Stromal cell of bone marrow (primary cell): ENCODE measurements around the gene LRRC1.

Source experiments
- DNase-seq: peaks from one replicate; pipeline ENCODE4 v3.0.0-alpha.2; 2012; ENCODE audit warnings: low read depth

Gene LRRC1

DNA sequence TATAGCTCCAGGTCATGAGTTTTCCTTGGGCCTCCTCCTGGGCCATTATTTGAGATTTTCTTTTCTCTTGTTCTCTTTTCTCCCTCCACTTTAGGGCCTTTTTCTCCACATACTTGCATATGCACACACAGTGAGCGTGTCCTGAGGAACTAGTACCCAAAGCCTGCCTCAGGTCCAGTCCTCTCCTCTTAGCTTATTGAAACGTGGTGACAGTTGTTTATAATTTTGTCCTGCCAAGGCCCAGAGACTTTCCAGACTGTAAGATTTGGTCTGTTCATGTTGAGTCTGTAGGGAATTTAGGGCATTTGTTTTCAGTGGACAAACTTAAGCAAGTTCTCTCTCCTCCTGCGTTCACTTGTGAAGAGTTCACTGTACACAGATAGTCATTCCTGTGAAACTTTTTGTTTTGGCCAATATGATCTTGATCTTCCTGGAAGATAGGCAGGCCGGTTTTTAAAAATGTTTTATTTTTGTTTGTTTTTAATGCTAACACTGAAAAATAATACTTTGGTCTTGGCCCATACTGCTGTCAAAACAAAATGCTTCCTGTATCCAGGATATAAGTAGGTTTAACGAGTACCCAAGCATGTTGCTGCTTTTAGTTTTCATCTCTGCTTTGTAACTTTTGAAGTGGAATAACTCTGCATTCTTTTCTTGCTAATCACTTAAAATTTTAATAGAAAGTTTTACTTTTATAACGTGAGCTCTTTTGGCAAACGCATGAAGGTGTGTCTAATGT is 20.7 kb downstream of the LRRC1 start:
- DNase-seq: no peak

DNA sequence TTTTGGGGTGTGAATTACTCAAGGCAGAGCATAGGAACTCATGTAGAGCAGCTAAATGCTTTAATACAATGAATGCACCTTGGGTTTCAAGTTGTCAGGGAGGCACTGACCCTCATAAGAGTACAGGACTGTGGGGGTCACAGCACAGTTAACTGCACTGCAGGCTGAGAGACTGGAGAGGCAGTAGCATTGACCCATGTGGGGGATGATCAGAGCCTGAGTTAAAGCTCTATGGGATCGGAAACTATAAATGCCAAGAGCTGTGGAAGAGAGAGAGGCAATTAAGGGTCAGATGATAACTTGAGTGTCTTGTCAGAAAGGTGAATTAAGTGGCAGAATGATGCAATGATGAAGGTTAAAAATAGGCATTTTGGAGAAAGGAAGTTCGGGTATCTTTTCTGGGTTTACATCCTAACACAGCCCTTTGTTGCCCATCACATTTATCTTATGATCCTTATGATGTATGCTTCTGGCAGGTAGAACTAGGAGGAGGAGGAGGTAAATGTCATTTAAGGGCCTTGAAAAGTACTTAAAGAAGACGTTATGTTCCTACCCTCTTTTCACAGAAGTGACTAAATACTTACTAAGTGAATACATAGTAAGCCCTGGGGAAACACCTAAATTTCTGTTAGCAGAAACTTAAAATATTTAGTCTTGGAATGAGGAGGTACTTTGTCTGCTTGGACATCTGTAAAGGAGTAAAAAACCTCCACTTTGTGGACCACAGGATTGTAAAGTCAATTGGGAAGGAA is 24.2 kb downstream of the LRRC1 start:
- DNase-seq: no peak

DNA sequence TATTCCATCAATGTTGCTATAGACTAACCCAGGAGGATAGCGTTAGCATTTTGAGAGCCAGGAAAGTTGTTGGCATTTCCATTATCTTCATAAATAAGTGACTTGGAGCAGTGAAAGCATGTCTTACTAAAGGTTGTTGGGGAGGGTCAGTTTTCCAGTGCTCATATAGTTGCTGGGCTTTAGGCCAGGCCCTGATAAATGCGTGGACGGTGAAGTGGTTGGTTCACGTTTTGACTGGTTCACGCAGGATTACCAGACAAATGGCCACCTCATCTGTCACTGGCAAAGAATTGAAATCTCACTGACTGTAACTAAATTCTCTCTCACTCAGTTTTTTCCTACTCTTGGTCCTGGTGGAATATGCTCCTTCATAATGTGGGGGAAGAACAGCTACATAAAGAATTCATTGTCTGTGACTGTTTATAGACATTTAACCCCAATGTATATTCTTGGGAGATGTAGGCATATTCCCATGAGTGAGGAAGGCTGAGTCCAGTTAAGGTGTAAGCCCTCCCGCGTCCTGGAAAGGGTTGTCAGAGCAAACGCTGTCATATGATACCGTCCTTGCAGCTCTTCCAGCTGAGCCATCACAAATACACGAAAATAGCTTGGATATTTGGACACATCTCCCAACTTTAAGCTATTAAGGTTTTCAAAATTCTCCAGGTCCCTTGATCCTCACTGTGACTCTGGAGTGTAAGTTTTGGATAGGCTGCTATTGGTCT is 27.8 kb downstream of the LRRC1 start:
- DNase-seq: no peak

DNA sequence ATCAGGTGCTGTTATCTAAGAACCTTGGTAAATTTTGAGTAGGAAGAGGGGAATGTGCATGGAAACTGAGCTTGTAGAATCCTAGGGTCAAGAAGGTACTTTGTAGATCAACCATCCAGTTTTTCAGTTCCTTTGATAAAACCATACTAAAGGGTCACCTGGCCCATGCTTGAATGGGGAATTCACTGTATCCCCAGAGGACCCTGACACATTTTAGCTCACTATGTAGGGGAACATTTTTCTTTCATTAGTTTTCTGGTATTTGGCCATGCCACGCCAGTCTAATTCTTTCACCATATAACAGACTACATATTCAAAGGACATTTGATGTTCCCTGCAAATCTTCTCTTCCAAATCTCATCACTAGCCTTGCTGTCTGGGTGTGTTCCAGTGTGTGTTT is 29.9 kb downstream of the LRRC1 start:
- DNase-seq: no peak

DNA sequence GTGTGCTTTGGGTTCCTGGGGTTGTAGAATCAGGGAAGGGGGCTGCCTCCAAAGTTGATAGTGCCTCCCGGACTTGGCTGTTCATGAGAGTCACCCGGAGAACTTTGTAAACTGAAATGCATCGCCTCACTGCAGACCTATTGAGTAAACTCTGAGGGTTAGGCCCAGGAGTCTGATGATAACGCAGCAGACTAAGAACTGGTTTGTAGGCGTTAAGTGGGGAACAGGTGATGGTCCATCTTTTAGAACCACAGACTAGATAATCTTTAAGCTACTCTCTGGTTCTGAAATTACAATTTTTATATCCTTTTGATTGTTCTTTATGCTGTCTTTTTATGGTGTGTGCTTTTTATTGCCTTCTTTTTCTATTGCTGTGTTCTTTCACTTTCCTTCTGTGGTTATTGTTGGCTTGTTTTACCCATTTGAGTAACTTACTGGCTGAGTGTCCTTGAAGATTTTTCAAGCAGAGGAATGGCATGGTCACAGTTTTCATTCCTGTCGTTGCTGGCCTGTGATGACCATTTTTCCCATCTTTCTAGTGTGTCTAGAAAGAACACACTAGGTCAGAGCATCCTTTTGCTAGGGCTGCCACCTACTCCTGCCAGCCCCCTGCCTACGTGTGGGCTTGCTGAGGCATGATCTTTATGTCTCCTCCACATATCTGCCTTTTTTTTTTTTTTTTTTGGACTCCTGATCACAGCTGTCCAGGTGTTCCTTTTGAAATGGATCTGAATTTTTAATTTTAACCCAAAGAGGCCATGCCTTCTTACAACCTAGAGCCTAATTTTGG is 30.9 kb downstream of the LRRC1 start:
- DNase-seq: peak; percentile 36

DNA sequence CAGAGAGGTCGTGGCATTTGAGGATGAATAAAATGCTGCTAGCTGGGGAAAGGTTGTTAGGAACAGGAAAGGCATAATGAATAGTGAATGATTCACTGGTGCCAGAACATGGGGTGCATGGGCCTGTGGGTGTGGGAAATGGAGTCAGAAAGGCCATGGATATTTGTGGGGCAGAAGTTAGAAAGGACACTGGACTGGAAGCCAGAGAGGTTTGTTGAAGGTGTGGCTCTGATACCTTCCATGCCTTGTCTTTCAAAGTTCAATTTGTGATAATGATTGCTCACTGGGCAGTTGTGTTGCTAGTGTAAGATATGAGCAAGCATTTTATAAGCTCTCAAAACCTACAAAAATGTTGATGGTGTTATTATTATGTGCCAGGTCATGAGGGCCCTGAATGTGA is 32.7 kb downstream of the LRRC1 start:
- no peak for DNase-seq

DNA sequence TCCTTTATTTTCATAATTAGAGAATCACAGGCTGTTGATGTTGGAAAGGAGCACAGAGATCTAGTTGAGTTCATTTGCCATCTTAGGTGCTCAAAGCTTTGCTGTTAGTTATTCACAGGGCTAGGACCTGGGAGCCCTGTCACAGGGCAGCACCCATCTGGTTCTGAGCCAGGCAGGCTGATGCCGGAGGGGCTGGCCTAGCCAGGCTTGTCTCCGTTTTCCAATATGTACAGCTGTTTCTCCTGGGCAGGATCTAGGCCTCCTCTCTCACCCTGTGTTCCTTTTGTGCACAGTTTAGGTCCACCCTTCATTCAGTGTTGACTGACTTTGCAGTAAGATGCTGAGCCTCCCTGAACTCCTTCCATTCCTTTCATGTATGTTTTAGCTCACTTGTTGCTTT is 33.4 kb downstream of the LRRC1 start:
- DNase-seq: no peak

DNA sequence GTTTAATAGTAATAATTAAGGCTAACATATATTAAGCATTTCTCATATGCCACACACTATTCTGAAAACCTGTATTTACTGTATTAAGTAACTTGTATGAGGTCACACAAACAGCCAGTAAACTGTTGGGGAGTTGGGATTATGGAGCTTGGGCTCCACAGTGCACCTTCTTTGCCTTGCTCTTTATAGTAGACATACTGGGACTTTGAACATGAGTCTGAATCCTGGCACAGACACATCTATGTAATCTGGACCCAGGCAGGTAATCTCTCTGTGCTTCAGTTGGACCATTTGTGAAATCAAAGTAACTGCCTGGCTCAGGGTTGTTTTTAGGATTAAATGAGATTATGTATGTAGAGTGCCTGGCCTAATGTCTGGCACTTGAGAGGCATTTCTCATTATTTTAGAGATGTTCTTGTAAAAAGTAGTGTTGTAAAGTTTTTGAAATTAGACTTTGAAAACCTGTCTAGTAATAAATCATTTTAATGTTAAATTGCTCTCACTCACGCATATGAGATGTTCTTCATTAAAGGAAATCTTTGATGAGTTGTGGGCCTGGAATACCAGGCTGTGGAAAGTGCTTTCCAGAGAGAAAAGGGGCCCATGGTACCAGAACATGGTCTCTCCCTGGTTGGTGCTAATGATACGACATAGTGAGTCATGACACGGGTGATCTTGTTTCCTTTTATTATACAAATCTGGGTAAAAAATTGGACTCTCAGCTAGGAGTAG is 34.3 kb downstream of the LRRC1 start:
- no peak for DNase-seq

DNA sequence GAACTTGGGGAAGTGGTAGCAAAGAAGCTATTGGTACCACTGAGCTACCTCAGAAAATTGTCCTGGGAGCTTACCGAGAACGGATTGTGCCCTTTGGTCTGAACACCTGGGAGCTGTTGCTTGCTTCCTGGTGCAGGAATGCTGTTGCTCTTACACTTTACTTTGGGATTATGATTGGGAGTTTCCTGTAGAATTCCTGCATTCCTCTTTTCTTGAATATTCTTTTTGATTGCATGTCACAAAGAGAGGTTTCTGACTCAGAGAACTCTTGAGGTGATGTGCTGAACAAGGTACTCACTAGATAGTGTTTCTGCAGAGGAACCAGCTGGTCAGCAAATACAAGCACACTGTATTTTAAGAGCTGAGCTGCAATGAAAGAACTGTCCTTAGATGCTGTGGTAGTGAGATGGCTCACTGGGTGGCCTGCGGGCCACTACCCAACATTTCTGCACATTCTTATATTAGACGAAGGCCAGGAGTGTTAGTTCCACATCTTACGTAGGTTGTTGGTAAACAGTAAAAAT is 35.0 kb downstream of the LRRC1 start:
- no peak for DNase-seq

DNA sequence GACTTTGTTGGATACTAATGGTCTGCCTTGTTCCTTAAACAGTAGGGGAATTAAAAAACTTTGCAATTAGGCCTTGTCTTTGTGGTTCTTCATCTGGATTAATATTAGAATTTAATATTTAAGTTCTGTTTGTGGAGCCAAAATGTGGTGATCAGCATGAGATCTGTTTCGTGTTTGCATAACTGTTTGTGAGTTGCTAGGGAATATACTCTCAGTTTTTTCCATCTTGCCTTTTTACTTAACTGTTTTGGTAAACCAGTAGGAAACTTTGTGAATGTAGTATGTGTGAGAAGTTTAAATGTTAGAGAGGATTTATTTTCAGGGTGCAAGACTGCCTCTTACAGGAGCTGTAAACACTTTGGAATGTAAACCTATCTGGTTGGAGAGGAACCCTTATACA is 35.6 kb downstream of the LRRC1 start:
- no peak for DNase-seq

DNA sequence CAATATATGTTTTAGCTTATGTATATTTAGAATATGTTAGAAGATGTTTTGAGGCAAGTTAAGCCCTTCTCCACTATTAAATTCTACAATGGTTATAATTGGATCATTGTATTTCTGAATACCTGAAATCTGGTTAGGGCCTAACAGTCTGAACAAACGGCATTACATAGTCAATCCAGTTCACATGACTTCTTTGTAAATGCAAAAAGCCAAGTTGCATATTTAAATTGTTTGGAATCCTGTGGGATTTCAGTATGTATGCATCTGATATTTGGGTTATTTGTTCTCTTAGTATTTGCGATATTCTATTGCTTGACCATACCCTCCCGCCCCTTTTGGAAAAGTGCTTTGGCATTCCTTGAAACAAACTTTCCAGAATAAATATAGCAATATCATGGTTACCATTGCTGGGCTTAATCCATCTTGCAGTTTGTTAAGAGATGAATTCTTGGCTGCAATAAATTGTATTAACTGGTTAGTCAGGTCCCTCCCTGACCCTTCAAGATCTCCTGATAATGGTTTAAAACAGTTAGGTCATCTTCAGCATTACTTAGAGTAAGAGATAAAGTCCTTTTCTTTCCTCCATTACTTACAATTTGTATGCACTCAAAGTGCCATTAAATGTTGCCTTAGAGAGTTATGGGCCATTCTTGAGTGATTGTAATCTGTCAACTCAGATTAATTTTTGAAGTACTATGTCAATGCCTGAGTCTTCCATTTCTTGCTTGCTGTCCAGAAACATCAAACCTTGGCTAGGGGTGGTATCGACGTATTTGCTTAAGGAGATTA is 36.5 kb downstream of the LRRC1 start:
- DNase-seq: no peak

DNA sequence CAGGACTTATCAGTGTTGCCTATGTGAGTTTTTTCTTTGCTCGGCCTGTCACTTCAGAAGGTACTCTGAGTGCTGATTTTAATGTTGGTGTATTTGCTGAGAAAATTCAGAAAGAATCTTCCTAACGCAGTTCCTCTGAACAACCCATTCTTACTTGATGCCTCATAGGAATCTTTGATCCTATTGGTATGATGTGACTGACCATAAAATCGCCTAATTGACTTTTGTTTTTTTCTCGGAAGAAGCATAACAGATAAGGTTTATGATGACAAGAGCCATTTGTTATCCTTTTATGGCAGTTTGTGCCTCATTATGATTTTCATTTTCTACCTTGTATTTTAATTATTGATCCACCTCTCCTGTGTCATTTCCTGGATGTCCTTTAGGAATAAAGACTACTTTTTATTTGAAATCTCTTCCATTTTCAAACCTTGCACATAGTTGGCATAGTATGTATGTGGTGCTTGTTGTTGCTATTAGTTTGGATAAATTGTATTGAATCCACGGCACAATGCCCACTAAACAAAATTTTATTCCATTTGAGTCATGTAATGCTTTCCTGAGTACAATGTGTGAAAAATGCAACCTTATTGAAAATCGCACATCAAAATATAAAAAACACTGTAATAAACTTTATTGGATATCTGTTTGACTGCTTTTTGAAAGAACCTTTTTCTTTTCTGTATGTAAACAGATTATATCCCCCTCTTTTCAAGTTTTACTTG is 37.3 kb downstream of the LRRC1 start:
- no peak for DNase-seq

DNA sequence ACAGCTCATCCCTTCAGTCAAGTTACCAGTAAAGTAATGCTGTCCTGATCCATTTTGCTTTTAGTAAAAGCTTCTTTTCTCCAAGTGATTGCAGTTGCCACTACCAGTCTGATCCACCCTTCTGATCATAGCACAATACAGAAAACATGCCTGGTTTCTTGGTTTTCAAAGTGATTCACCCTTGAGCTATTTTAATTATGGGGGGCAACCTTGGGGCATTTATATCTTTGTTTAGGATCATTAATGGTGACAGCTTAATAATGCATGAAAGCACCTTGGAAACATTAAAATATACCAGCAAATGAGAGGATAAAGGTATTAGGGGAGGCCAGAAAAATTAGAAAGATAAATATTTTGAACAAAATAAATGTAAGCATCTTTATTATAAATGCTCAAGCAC is 38.4 kb downstream of the LRRC1 start:
- no peak for DNase-seq

DNA sequence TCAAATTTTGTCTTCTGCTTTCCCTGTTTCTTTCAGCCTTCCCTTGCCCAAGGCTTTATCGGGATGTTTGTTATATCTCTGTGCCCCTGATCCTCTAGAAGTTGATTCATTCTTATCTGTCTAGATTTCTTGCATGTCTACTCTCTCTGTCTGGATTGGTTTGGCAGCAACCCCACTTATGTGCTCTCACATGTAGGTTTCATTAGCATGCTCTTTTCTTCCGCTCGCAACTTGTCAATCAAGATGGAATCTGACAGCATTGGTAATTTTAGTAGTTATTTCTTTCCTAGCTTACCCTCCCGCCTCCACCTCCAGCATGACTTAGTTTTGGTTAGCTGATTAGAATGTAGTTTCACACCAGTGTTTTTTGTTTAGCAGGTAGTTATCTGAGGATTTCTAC is 39.3 kb downstream of the LRRC1 start:
- no peak for DNase-seq

DNA sequence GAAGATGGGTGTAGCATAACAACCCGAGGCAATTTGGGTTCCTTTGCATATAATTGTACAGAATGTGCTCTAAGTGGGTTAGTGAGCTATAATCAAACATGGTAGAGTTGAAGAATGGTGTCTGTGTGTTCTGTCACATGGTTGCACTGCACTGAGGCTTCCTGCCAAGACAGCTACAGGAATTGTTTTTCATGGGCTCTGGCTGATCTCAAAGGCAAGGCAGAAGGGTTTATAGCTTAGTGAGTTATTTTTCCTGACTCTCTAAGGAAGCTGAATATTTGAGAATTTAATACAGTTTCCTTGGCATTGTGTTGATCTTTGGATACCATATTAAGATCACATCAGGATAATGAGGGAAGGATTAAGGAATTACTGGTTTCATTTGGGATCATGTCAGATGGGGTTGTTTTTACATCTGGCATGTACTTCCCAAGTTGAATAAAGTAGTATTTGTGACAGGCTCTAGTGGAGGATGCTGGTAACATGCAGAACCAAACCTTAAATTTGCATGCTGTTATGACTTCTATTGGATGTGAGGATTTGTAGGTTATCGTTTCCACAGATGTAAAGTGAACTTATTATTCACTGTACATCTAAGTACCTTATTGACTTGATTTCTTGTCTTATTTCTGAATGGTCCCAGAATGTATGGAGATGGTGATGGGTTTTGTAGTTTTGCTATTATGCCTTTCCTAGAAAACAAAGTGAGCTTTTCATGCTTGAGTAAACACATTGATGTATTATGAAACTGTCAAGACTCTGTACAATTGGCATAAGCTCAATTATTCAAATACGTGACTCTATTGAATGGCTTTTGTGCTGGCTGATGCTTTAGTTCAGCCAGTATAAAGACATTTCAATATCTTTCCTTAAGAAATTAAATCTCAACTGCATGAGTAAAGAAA is 43.3 kb downstream of the LRRC1 start:
- no peak for DNase-seq

DNA sequence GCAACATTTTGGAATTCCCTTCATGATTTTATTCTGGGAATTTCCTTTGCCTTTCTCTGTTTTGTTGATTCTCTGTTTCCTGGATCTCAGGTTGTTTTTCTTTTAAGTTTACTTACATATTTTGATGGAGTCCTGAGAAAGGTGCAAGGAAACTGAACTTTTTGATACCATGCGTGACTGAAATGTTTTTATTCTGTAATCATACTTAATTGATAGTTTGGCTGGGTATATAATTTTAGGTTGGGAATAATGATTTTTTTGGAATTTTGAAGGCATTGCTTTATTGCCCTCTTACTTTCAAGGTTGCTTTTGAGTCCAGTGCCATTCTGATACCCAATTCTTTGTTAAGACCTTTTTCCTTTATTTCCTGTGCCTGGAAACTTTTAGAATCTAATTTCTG is 45.2 kb downstream of the LRRC1 start:
- no peak for DNase-seq

DNA sequence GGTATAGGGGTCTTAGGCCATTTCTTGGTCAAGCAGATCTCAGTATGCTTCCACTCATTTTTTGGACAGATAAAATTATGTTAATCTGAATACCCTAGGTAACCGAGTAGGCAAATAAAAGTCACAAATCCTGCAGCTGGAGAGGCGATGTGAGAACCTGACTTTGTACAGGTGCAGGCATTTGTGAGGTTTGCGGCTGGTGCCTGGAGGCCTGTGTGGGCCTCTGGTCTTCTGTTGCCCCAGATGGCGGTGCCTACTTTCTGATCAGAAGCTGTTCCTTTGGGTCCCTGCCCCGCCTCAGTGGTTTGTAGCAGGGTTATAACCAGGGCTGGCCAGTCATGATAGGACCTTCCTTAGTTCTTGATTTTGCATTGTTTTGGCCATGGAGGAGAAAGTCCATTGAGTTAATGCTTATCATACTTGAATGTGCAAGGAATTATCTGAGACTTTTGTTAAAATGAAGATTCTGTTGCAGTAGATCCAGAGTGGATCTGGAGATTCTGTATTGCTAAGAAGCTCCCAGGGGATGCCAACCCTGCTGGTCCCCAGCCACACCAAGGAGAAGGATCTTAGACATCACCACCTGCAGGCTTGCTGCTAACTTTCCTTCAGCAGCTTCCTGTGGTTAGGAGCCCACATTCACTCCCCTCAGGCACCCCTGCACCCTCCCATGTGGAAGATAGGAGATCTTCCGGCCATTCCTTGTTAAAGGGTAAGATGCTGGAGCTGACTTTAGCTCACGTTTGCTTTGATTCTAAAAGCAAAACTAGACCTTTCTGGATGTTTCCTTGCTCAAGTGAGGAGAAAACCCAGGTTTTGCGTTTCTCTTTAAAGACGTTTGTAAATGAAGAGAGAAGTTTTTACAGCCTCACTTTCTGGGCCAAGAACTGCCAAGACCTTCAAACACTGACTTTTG is 50.7 kb downstream of the LRRC1 start:
- DNase-seq: no peak

DNA sequence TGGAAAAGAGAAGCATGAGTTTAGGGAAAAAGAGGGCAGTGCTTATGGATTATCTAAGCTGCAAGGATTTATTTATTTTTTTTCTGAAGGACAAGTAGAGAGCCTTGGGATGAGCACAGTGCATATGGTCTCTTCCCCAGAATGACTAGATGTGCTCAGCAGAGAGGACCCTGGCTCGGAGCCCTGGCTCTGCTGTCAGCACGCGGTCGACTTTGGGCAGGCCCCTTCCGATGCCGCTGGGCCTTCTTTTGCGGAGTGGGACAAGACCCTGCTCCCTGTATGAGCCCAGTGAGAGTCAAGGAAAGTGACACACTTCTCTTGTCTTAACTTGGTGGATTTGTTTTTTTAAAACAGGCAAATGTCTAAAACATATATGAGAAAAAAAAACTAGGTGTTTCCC is 51.4 kb downstream of the LRRC1 start:
- no peak for DNase-seq
